ENCODE data around the gene HIPK1. TPM values are rescaled to one million over a fixed set of nuclear protein-coding genes. Genes with fewer than 3 reads are reported as not detected.

The HIPK1 gene
- total RNA-seq = 19.8 and 21.0 TPM in 2 replicates

GRCh38 chr1:113928941-113929749, at the start of gene HIPK1:
TSS of gene HIPK1 (plus strand) at chr1:113929324.

GRCh38 chr1:113887402-113888175, 41.5 kb upstream of the HIPK1 start, which contains the start of gene BCL2L15:
TSS of gene BCL2L15 (minus strand) at chr1:113887581. CDS start at chr1:113887375, 206 bp downstream.

GRCh38 chr1:113904674-113905434, 24.3 kb upstream of the HIPK1 start, which contains the start of the genes AP4B1 and DCLRE1B:
TSS of gene AP4B1 (minus strand) at chr1:113904799. CDS start at chr1:113904717, 82 bp downstream.
TSS of gene DCLRE1B (plus strand) at chr1:113905326. CDS start at chr1:113905587, 261 bp downstream.

GRCh38 chr1:113978863-113979702, 50.0 kb downstream of the HIPK1 start, which contains the start of gene OLFML3:
TSS of gene OLFML3 (plus strand) at chr1:113979474. CDS start at chr1:113979517, 43 bp downstream.

Other genes with a start within 250 kb of the HIPK1 start
- gene PHTF1, start 169.8 kb upstream of the HIPK1 start, total RNA-seq = 6.6 and 16.6 TPM in 2 replicates
- 13.2 and 15.4 TPM in 2 replicates for gene RSBN1, start 116.8 kb upstream of the HIPK1 start, total RNA-seq
- 0.21 and 0.96 TPM in 2 replicates for gene PTPN22, start 57.6 kb upstream of the HIPK1 start, total RNA-seq
- 1.2 TPM in 1 of 2 replicates, not detected in the other for gene BCL2L15, start 41.7 kb upstream of the HIPK1 start, total RNA-seq
- gene AP4B1, start 24.5 kb upstream of the HIPK1 start, total RNA-seq = 6.6 and 8.7 TPM in 2 replicates
- gene DCLRE1B, start 24.0 kb upstream of the HIPK1 start, total RNA-seq = 1.3 and 2.7 TPM in 2 replicates
- gene OLFML3, start 50.1 kb downstream of the HIPK1 start, total RNA-seq = 0.24 TPM in 1 of 2 replicates, not detected in the other
- gene SYT6, start 224.5 kb downstream of the HIPK1 start, total RNA-seq = not detected in 2 replicates

All from tracheal epithelial cell (primary cell).